Sigmoid colon (tissue), 7 donors: ENCODE results near the gene ZNF581. TPM values are rescaled to one million over a fixed set of nuclear protein-coding genes. Genes with fewer than 3 reads are reported as not detected.

Source experiments
- DNase-seq: peaks from one replicate; pipeline ENCODE4 v3.0.0-alpha.2; 2019
- H3K27ac ChIP-seq, 4 donors: fragments of 200-600 bp; sonication (generic); one replicate each; pipeline ENCODE4 v1.5.1; 2016 to 2019; ENCODE audit warnings: mild to moderate bottlenecking in 1 of 4
- H3K27me3 ChIP-seq, 3 donors: fragments of 200-600 bp; sonication (generic); one replicate each; pipeline ENCODE4 v1.5.1; 2019; ENCODE audit warnings: mild to moderate bottlenecking in 1 of 3
- H3K36me3 ChIP-seq, 4 donors: fragments of 200-600 bp; sonication (generic); one replicate each; pipeline ENCODE4 v1.5.1; 2016 to 2019
- H3K4me1 ChIP-seq, 4 donors: fragments of 200-600 bp; sonication (generic); one replicate each; pipeline ENCODE4 v1.5.1; 2017 to 2019
- H3K4me3 ChIP-seq, 4 donors: fragments of 200-600 bp; sonication (generic); one replicate each; pipeline ENCODE4 v1.5.1; 2017 to 2019; ENCODE audit warnings: mild to moderate bottlenecking in 2 of 4, moderate library complexity in 1 of 4
- H3K9me3 ChIP-seq, 4 donors: fragments of 200-600 bp in 3 of 4; sonication (generic) in 3 of 4; one replicate each; pipeline versions ENCODE4 v1.5.1 to v1.6.1; 2013 to 2019
- EP300 ChIP-seq, 4 donors: sonication (generic); formaldehyde crosslinking; IDR thresholded peaks; one replicate each; pipeline ENCODE4 v1.6.1; 2017; ENCODE audit warnings: antibody characterized with exemption in 4 of 4
- POLR2A ChIP-seq, 2 donors: fragments of 450-650 bp; IDR thresholded peaks; one replicate each; pipeline ENCODE4 v1.6.1; 2016; ENCODE audit warnings: antibody characterized with exemption in 2 of 2, mild to moderate bottlenecking in 2 of 2, moderate library complexity in 2 of 2
- POLR2AphosphoS5 ChIP-seq, 4 donors: sonication (generic); formaldehyde crosslinking; IDR thresholded peaks; one replicate each; pipeline ENCODE4 v1.6.1; 2017; ENCODE audit warnings: antibody characterized with exemption in 4 of 4
- WGBS, 2 donors: extraction: QIAGEN DNeasy Blood & Tissue Kit; methylation state at CpG; one replicate each; pipeline ENCODE4 v1.1.7; 2013; 5-methylcytosine and 5-hydroxymethylcytosine counted together
- intact Hi-C: fragments of 100-400 bp; cut with DNase I; formaldehyde crosslinking; loops from one replicate; pipeline ENCODE4 v1.15.1; 2023
- polyA plus RNA-seq, 3 donors: library from polyadenylated mRNA; stranded (reverse); fragments of 200-250 nt; gene quantifications; one replicate each; pipeline ENCODE4 v1.2.3, GENCODE V29; 2013
- total RNA-seq, 4 donors: library from RNA; depleted of rRNA; stranded (reverse); fragments of >200 nt; gene quantifications; one replicate each; pipeline ENCODE4 v1.1.0, GENCODE V29; 2016
- TF ChIP-seq, protein P1 (sequence below), 4 experiments: fragments of 450-650 bp in 3 of 4; fragments of 200-600 bp in 1 of 4; IDR thresholded peaks; one replicate each; pipeline ENCODE4 v1.5.1; 2016 to 2019; ENCODE audit warnings: antibody characterized with exemption in 4 of 4, mild to moderate bottlenecking in 3 of 4, moderate library complexity in 2 of 4
- donor health status: healthy with polysubstance abuse.
- donor health status: Bipolar disorder and iron deficiency.
- donor health status: healthy.

ZNF581 gene
- total and polyA plus RNA-seq, 7 donors, result 17.1 to 43.2 (median 23.4) TPM

DNA sequence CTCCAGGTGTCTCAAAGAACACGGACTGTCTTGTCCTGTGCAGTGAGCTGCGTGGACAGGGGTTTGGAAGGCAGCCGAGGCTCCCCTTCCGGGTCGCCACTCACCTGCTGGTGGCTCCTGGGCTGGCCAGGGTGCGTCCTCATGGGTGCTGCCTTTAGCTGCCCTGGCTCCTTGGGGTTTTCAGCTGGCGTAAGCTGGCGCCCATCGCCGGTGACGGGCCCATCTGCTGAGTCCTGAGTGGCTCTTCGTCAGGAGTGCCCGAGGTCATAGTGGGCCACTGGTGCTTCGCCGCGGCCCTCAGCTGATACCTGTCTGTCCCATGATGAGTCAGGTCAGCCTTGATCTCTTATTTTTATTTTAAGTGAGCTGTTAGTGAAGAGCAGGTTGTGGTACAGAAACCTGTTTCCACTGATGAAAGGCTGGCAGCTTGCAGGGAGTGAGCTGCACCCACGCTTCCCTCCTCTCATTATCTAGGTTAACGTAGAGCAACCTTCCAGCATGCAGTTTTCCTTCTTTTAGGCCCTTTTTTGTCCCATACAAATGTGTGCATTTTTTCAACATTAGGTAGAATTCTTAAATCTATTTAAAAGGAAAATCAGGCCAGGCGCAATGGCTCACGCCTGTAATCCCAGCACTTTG is 50.0 kb downstream of the ZNF581 start:
- intact Hi-C loops, result no loop called here
- H3K27ac ChIP-seq, result no peak overlapping the region
- DNase-seq, result peak; percentile 48
- TF ChIP-seq EP300 (IDR thresholded peaks at IDR 0.05), result no peak
- TF ChIP-seq POLR2AphosphoS5 (IDR thresholded peaks at IDR 0.05), result no peak
- TF ChIP-seq POLR2A (IDR thresholded peaks at IDR 0.05), result no peak
- TF ChIP-seq, protein P1, sequence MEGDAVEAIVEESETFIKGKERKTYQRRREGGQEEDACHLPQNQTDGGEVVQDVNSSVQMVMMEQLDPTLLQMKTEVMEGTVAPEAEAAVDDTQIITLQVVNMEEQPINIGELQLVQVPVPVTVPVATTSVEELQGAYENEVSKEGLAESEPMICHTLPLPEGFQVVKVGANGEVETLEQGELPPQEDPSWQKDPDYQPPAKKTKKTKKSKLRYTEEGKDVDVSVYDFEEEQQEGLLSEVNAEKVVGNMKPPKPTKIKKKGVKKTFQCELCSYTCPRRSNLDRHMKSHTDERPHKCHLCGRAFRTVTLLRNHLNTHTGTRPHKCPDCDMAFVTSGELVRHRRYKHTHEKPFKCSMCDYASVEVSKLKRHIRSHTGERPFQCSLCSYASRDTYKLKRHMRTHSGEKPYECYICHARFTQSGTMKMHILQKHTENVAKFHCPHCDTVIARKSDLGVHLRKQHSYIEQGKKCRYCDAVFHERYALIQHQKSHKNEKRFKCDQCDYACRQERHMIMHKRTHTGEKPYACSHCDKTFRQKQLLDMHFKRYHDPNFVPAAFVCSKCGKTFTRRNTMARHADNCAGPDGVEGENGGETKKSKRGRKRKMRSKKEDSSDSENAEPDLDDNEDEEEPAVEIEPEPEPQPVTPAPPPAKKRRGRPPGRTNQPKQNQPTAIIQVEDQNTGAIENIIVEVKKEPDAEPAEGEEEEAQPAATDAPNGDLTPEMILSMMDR (IDR thresholded peaks at IDR 0.05), result no peak
- no peak overlapping the region for H3K4me3 ChIP-seq
- no peaks in the 10 kb centered on the region for H3K9me3 ChIP-seq
- 94 to 97% methylated on average over 20 of the region's 20 CpGs for WGBS, 2 donors
- no peaks in the 10 kb centered on the region for H3K4me1 ChIP-seq
- no peaks in the 10 kb centered on the region for H3K27me3 ChIP-seq
- peaks cover 36 to 93% (median 57%) of the 10 kb centered on the region in 4 donors for H3K36me3 ChIP-seq

DNA sequence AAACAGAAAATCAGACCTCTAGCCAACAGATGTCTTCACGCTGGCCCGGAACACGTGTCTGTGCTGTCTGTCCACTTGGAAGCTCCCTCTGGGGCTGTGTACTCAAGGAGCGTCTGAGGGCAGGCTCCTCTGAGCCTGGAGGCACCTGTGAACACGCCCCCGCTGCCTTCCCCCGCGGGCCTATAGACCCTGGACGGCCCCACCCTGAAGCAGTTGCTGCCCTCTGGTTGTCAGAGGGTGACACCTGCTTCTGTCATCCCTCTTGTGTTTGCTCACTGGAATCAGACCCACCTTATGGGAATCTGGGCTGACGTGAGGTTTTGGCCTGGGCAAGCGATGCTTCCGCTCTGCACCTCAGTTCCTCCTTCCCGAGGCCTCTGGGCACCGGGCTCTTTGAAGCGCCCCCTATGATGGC is 50.8 kb downstream of the ZNF581 start:
- DNase-seq, result no peak
- intact Hi-C loops, result no loop called here
- 23 to 72% methylated on average over 15 of the region's 15 CpGs for WGBS, 2 donors
- H3K27me3 ChIP-seq, result no peaks in the 10 kb centered on the region
- H3K27ac ChIP-seq, result no peak overlapping the region
- no peaks in the 10 kb centered on the region for H3K9me3 ChIP-seq
- H3K36me3 ChIP-seq, result peaks cover 35 to 85% (median 54%) of the 10 kb centered on the region in 4 donors
- H3K4me3 ChIP-seq, result no peak overlapping the region
- TF ChIP-seq EP300 (IDR thresholded peaks at IDR 0.05) (no peak), POLR2AphosphoS5 (IDR thresholded peaks at IDR 0.05) (no peak), POLR2A (IDR thresholded peaks at IDR 0.05) (no peak)
- TF ChIP-seq, protein P1 (IDR thresholded peaks at IDR 0.05), result no peak
- no peaks in the 10 kb centered on the region for H3K4me1 ChIP-seq

DNA sequence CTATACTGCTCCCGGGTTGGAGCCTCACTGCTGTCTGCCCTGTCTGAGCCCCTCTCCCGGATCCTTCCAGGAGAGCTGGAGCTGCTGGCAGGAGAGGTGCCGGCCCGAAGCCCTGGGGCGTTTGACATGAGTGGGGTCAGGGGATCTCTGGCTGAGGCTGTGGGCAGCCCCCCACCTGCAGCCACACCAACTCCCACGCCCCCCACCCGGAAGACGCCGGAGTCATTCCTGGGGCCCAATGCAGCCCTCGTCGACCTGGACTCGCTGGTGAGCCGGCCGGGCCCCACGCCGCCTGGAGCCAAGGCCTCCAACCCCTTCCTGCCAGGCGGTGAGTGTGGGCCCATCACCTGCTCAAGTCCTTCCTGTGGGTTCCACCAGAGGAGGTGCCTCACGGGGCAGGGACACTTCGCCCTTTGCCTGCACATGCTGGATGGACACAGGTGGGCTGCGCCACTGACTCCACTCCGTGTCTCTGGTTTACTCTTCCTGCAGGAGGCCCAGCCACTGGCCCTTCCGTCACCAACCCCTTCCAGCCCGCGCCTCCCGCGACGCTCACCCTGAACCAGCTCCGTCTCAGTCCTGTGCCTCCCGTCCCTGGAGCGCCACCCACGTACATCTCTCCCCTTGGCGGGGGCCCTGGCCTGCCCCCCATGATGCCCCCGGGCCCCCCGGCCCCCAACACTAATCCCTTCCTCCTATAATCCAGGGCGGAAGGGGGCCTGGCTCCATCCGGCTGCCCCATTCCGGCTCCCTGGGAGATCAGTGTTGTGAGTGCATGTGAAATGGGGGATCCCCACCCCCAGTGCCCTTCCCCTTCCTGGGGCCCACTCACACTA is 51.4 kb downstream of the ZNF581 start:
- H3K27ac ChIP-seq, result no peak overlapping the region
- peak; percentile 54 for DNase-seq

More for the DNA sequence above, 51.4 kb downstream of the ZNF581 start:
- no peak overlapping the region for H3K4me3 ChIP-seq
- H3K4me1 ChIP-seq, result no peaks in the 10 kb centered on the region
- no peak for TF ChIP-seq POLR2A (IDR thresholded peaks at IDR 0.05)
- TF ChIP-seq POLR2AphosphoS5 (IDR thresholded peaks at IDR 0.05), result no peak
- H3K9me3 ChIP-seq, result no peaks in the 10 kb centered on the region
- intact Hi-C loops, result no loop called here
- no peaks in the 10 kb centered on the region for H3K27me3 ChIP-seq
- 88 to 93% methylated on average over 37 of the region's 37 CpGs for WGBS, 2 donors
- H3K36me3 ChIP-seq, result peaks cover 28 to 79% (median 49%) of the 10 kb centered on the region in 4 donors

Other genes starting within 250 kb of the ZNF581 start
- 10 to 100 TPM; 11.8 to 23.9 (median 14.8) TPM for gene UBE2S, start 235.9 kb upstream of the ZNF581 start, total RNA-seq
- gene UBE2S, start 235.9 kb upstream of the ZNF581 start, polyA plus RNA-seq, result 10 to 100 TPM in 2 of 3 donors, 1 to 10 TPM in 1; 6.6 to 32.6 (median 16.2) TPM
- gene SHISA7, start 200.3 kb upstream of the ZNF581 start, total RNA-seq, result under 1 TPM in 3 of 4 donors, not detected in 1; 0.28 to 0.41 (median 0.36) TPM
- gene SHISA7, start 200.3 kb upstream of the ZNF581 start, polyA plus RNA-seq, result under 1 TPM in 1 of 3 donors, not detected in 2; 0.04 TPM
- gene ISOC2, start 182.0 kb upstream of the ZNF581 start, total RNA-seq, result 100 to 1,000 TPM in 2 of 4 donors, 10 to 100 TPM in 2; 90.3 to 114 (median 101) TPM
- 100 to 1,000 TPM; 147 to 173 (median 162) TPM for gene ISOC2, start 182.0 kb upstream of the ZNF581 start, polyA plus RNA-seq
- not detected for gene C19orf85, start 178.9 kb upstream of the ZNF581 start, total RNA-seq
- under 1 TPM in 1 of 3 donors, not detected in 2; 0.07 TPM for gene C19orf85, start 178.9 kb upstream of the ZNF581 start, polyA plus RNA-seq
- gene ZNF628, start 167.0 kb upstream of the ZNF581 start, total RNA-seq, result 10 to 100 TPM in 1 of 4 donors, 1 to 10 TPM in 3; 1.4 to 15.0 (median 3.7) TPM
- 10 to 100 TPM in 1 of 3 donors, 1 to 10 TPM in 2; 1.8 to 10.1 (median 2.5) TPM for gene ZNF628, start 167.0 kb upstream of the ZNF581 start, polyA plus RNA-seq
- 10 to 100 TPM in 1 of 4 donors, 1 to 10 TPM in 3; 6.4 to 10.5 (median 8.4) TPM for gene NAT14, start 158.5 kb upstream of the ZNF581 start, total RNA-seq
- 10 to 100 TPM in 1 of 3 donors, 1 to 10 TPM in 2; 1.4 to 13.7 (median 2.4) TPM for gene NAT14, start 158.5 kb upstream of the ZNF581 start, polyA plus RNA-seq
- 10 to 100 TPM in 3 of 4 donors, 1 to 10 TPM in 1; 9.9 to 66.7 (median 19.2) TPM for gene SSC5D, start 155.2 kb upstream of the ZNF581 start, total RNA-seq
- gene SSC5D, start 155.2 kb upstream of the ZNF581 start, polyA plus RNA-seq, result 1 to 10 TPM in 2 of 3 donors, not detected in 1; 1.2 to 3.8 TPM
- not detected for gene SBK2, start 106.5 kb upstream of the ZNF581 start, total RNA-seq
- not detected for gene SBK2, start 106.5 kb upstream of the ZNF581 start, polyA plus RNA-seq
- under 1 TPM in 1 of 4 donors, not detected in 3; 0.36 TPM for gene SBK3, start 98.1 kb upstream of the ZNF581 start, total RNA-seq
- under 1 TPM in 1 of 3 donors, not detected in 2; 0.23 TPM for gene SBK3, start 98.1 kb upstream of the ZNF581 start, polyA plus RNA-seq
- 1 to 10 TPM; 1.4 to 3.0 (median 2.2) TPM for gene ZNF579, start 62.8 kb upstream of the ZNF581 start, total RNA-seq
- gene ZNF579, start 62.8 kb upstream of the ZNF581 start, polyA plus RNA-seq, result 1 to 10 TPM in 2 of 3 donors, under 1 TPM in 1; 0.69 to 4.0 (median 1.8) TPM
- 1 to 10 TPM; 3.5 to 9.6 (median 9.1) TPM for gene FIZ1, start 44.1 kb upstream of the ZNF581 start, total RNA-seq
- gene FIZ1, start 44.1 kb upstream of the ZNF581 start, polyA plus RNA-seq, result 1 to 10 TPM; 5.3 to 9.0 (median 7.2) TPM
- gene ZNF524, start 43.4 kb upstream of the ZNF581 start, total RNA-seq, result 10 to 100 TPM; 24.5 to 37.1 (median 31.3) TPM
- gene ZNF524, start 43.4 kb upstream of the ZNF581 start, polyA plus RNA-seq, result 10 to 100 TPM; 44.1 to 49.2 (median 45.5) TPM
- 1 to 10 TPM; 2.3 to 8.6 (median 3.4) TPM for gene ZNF865, start 38.0 kb upstream of the ZNF581 start, total RNA-seq
- 1 to 10 TPM; 2.4 to 9.3 (median 3.0) TPM for gene ZNF865, start 38.0 kb upstream of the ZNF581 start, polyA plus RNA-seq
- 1 to 10 TPM; 2.8 to 9.1 (median 3.7) TPM for gene ZNF784, start 19.1 kb upstream of the ZNF581 start, total RNA-seq
- gene ZNF784, start 19.1 kb upstream of the ZNF581 start, polyA plus RNA-seq, result 1 to 10 TPM; 7.2 to 8.2 (median 7.2) TPM
- 10 to 100 TPM; 23.5 to 45.5 (median 31.1) TPM for gene ZNF580, start 2.6 kb upstream of the ZNF581 start, total RNA-seq
- 10 to 100 TPM; 10.4 to 27.9 (median 13.8) TPM for gene ZNF580, start 2.6 kb upstream of the ZNF581 start, polyA plus RNA-seq
- gene CCDC106, start 4.6 kb downstream of the ZNF581 start, total RNA-seq, result 10 to 100 TPM; 16.6 to 22.9 (median 20.2) TPM
- 10 to 100 TPM in 2 of 3 donors, 1 to 10 TPM in 1; 5.5 to 10.8 (median 10.0) TPM for gene CCDC106, start 4.6 kb downstream of the ZNF581 start, polyA plus RNA-seq
- 10 to 100 TPM; 52.1 to 79.7 (median 65.4) TPM for gene U2AF2, start 11.4 kb downstream of the ZNF581 start, total RNA-seq
- 100 to 1,000 TPM in 1 of 3 donors, 10 to 100 TPM in 2; 81.7 to 162 (median 86.9) TPM for gene U2AF2, start 11.4 kb downstream of the ZNF581 start, polyA plus RNA-seq
- 10 to 100 TPM; 22.8 to 54.3 (median 34.6) TPM for gene EPN1, start 31.6 kb downstream of the ZNF581 start, total RNA-seq
- gene EPN1, start 31.6 kb downstream of the ZNF581 start, polyA plus RNA-seq, result 100 to 1,000 TPM; 137 to 162 (median 146) TPM
- gene NLRP9, start 94.8 kb downstream of the ZNF581 start, total RNA-seq, result not detected
- not detected for gene NLRP9, start 94.8 kb downstream of the ZNF581 start, polyA plus RNA-seq
- not detected for gene RFPL4A, start 115.4 kb downstream of the ZNF581 start, total RNA-seq
- under 1 TPM in 1 of 3 donors, not detected in 2; 0.19 TPM for gene RFPL4A, start 115.4 kb downstream of the ZNF581 start, polyA plus RNA-seq
- not detected for gene RFPL4AL1, start 125.5 kb downstream of the ZNF581 start, total RNA-seq
- gene RFPL4AL1, start 125.5 kb downstream of the ZNF581 start, polyA plus RNA-seq, result under 1 TPM in 1 of 3 donors, not detected in 2; 0.12 TPM
- not detected for gene NLRP11, start 188.3 kb downstream of the ZNF581 start, total RNA-seq
- under 1 TPM in 1 of 3 donors, not detected in 2; 0.04 TPM for gene NLRP11, start 188.3 kb downstream of the ZNF581 start, polyA plus RNA-seq
- not detected for gene NLRP4, start 192.9 kb downstream of the ZNF581 start, total RNA-seq
- gene NLRP4, start 192.9 kb downstream of the ZNF581 start, polyA plus RNA-seq, result under 1 TPM in 1 of 3 donors, not detected in 2; 0.17 TPM